ENCODE results near the gene ATP1A2. TPM values are rescaled to one million over a fixed set of nuclear protein-coding genes. Genes with fewer than 3 reads are reported as not detected.
A peak's percentile ranks its signal among the peaks of the same experiment; 100 is the strongest.

The ATP1A2 gene
- total RNA-seq, 2 donors from 2014 or later = 146 to 228 TPM

DNA sequence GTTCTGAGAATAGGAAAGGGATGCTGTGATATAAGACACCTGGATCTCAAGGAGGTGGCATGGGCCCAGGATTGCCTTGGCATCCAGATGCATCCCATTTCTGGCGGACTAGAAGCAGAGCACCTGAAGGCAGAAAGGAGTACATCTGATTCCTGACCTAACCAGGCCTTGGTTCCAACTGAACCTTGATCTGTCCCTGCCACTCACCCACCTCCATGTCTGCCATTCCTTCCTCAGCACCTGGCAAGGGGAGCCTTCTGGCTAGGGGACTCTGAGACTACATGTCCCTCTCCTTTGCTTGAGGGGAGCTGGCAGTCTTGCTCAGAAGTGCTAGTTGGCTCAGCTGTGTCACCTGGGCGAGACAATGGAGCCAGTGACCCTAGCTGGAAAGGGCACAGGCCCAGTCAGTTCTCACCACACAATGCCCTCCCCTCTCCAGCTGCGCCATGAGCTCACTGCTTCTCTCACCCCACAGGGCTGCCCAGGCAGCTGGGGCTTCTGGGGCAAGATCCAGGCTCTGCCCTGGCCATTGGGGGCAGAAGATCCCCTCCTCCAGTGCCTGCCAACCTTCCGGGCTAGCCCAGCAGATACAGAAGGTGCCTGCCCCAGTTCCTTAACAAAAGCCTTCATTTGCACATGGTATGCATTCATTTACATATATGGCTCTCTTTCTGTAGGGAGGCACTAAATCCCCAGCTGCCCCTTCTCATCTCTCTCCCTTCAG is 20.0 kb upstream of the ATP1A2 start:
- Histone ChIP-seq H3K9me3 (no peaks in the 10 kb centered on the region), H3K4me3 (no peak overlapping the region), H3K27ac (no peak overlapping the region), H3K36me3 (peaks cover 18% of the 10 kb centered on the region), H3K4me1 (peaks cover 0 to 26% of the 10 kb centered on the region in 2 donors), H3K27me3 (no peaks in the 10 kb centered on the region)
- no peak for DNase-seq (ENCODE audit: low spot score)
- TF ChIP-seq, protein P1, sequence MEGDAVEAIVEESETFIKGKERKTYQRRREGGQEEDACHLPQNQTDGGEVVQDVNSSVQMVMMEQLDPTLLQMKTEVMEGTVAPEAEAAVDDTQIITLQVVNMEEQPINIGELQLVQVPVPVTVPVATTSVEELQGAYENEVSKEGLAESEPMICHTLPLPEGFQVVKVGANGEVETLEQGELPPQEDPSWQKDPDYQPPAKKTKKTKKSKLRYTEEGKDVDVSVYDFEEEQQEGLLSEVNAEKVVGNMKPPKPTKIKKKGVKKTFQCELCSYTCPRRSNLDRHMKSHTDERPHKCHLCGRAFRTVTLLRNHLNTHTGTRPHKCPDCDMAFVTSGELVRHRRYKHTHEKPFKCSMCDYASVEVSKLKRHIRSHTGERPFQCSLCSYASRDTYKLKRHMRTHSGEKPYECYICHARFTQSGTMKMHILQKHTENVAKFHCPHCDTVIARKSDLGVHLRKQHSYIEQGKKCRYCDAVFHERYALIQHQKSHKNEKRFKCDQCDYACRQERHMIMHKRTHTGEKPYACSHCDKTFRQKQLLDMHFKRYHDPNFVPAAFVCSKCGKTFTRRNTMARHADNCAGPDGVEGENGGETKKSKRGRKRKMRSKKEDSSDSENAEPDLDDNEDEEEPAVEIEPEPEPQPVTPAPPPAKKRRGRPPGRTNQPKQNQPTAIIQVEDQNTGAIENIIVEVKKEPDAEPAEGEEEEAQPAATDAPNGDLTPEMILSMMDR (IDR thresholded peaks at IDR 0.05) = no peak

DNA sequence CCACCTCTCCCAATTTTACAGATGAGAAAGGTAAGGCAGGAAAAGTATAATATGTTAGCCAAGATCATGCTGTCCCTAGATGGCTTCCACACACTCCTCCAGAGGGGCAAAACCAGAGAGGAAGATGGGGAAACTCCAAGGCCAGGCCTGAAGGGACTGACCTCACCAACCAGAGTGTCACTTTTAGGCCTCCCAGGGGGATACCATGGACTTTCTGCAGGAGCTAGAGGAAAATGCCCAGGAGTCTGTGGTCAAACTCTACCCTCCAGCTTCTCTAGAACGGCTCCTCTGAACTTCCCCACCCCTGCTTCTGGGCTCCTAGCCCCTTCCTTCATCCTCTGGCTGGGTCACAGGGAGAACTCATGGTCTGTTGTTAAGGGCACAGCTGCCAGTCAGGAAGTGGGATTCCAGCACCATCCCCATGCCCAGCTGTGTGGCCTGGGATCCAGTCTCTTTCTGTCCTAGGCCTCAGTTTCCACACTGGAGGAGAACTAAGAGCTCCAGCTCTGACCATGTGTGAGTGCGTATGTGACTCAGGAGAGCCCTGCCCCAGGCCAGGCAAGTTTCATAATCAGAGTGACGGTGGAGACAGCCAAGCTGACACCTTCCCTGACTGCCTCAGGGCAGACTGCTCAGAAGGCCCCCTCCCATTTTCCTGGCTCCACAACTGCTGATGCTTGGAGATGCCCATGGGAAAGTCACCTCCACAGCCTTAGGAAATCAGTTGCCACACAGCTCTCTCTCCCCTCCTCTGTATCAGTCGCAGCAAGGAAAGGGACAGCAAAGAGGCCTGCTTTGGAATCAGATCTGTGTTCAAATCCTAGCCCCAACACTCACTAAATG is 19.1 kb upstream of the ATP1A2 start:
- Histone ChIP-seq H3K9me3 (no peaks in the 10 kb centered on the region), H3K4me1 (peaks cover 0 to 31% of the 10 kb centered on the region in 2 donors), H3K27me3 (no peaks in the 10 kb centered on the region), H3K36me3 (peaks cover 14% of the 10 kb centered on the region), H3K27ac (peak overlapping the region; percentile 81 to 89), H3K4me3 (no peak overlapping the region)
- TF ChIP-seq, protein P1 (IDR thresholded peaks at IDR 0.05) = no peak
- peak; percentile 87 for DNase-seq (ENCODE audit: low spot score)

DNA sequence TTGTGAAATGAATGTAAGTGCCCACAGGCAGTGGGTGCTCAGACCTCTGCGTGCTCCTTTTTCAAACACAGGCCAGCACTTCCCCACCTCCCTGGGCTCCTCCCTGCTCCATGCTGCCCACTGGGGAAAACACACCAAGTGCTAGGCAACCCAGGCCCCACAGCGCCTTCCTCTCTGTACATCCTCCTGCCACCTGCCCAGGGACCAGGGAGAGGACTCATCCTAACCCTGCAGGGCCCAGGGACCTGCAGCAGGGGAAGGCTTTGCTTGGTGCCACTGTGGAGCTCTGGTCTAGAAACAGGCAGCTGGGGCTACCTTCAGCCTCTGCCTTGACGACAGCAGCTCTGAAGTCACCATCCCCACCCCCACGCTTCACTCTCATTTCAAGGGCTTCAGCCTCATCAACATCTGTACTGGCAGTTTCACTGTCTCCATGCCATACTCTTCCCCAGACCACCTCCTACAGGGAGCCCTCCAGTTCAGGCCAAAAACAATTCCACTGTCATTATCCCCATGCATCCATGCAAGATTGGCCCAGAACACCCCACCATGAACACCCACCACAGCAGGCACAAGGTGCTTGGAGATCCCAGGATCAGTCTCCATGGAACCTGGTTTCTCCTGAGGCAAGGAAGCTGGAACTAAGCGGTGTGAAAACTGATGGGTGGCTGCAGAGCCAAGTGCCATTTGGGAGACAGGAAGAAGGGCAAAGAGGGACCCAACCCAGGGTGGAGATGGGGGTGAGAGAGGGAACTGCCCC is 18.2 kb upstream of the ATP1A2 start:
- H3K9me3 ChIP-seq = no peaks in the 10 kb centered on the region
- peak overlapping the region; percentile 81 to 89 for H3K27ac ChIP-seq
- no peaks in the 10 kb centered on the region for H3K27me3 ChIP-seq
- peaks cover 8% of the 10 kb centered on the region for H3K36me3 ChIP-seq
- TF ChIP-seq, protein P1 (IDR thresholded peaks at IDR 0.05) = no peak
- H3K4me3 ChIP-seq = peak overlapping the region; percentile 52 to 88
- no peak for DNase-seq (ENCODE audit: low spot score)
- peaks cover 0 to 40% of the 10 kb centered on the region in 2 donors for H3K4me1 ChIP-seq

DNA sequence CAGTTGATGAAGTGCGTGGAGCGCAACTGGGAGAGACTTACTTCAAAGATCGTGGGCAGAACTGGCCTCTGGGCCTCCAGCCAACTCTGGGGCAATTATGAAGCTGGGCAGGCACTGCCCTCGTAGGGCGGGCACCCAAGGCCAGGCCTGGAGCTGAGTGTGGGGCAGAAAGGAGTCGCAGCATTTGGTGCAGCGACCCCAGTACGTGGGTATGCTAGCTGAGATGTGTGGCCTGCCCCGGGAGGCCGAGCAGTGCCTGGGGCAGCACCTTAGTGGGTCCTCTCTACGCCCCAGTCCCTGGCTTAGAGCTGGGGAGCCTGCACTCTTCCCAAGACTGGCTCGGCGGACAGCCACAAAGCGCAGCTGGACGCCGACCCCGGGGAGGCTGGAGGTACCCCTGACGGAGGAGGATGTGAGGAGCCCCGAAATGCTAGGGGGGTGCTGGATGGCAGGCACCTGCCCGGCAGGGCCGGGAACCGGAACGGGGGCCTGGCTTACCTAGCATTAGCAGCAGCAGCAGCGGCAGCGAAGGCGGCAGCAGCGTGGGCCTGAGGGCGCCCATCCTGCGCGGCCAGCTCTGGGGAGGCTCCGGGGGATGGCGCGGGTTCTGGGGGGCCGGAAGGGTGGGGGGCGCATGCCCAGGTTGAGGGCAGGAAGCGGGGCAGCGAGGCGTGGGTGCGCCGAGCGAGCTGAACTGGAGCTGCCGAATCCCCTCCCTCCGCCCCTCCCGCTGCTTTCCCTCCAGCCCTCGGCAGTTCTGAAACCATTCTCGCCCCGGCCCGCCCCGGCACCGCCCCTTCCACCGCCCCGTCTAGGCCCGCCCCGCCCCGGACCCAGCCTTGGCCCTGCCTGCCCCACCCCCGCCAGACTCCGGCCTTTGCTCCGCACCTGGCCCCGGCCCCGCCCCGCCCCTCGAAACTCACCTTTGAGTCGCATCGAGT is 17.4 kb upstream of the ATP1A2 start, which contains the start of gene IGSF8:
Gene IGSF8, minus strand, starts transcription at position 709 of the 941 bp plus-strand sequence. Its CDS starts 147 bp downstream, at position 562.
- peaks cover 0 to 48% of the 10 kb centered on the region in 2 donors for H3K4me1 ChIP-seq
- TF ChIP-seq, protein P1 (IDR thresholded peaks at IDR 0.05) = no peak
- peak within 1 kb of the TSS; percentile 87 to 89 for H3K27ac ChIP-seq
- H3K36me3 ChIP-seq = no peaks in the 10 kb centered on the region
- no peaks in the 10 kb centered on the region for H3K9me3 ChIP-seq
- H3K27me3 ChIP-seq = no peaks in the 10 kb centered on the region
- H3K4me3 ChIP-seq = peak within 1 kb of the TSS; percentile 52 to 88
- DNase-seq (ENCODE audit: low spot score) = peak; percentile 83
